Head of caudate nucleus (tissue), 42 donors: Measurements from ENCODE around the gene SLC6A20.

ENCODE experiments used
- DNase-seq, 42 donors: peaks; one replicate each; pipeline versions ENCODE4 v3.0.0 to v3.0.0-alpha.2; 2020 to 2021; ENCODE audit warnings: mixed read lengths in 7 of 42
- intact Hi-C: fragments of 100-400 bp; cut with DNase I; formaldehyde crosslinking; loops from one replicate; pipeline ENCODE4 v1.15.0; 2022

Gene SLC6A20

GRCh38 chr3:45806072-45806471 lies 9.7 kb upstream of the SLC6A20 start:
- DNase-seq: no peak
- intact Hi-C loops: no loop called here

GRCh38 chr3:45803252-45803935 lies 7.1 kb upstream of the SLC6A20 start:
- intact Hi-C loops: no loop called here
- DNase-seq: peak in 6 of 42 donors; percentile 8 to 53 (median 22)

GRCh38 chr3:45802146-45802545 lies 5.8 kb upstream of the SLC6A20 start:
- intact Hi-C loops: no loop called here

GRCh38 chr3:45800611-45801010 lies 4.3 kb upstream of the SLC6A20 start:
- no peak for DNase-seq
- intact Hi-C loops: no loop called here

More at GRCh38 chr3:45802146-45802545, 5.8 kb upstream of the SLC6A20 start:
- DNase-seq: no peak

GRCh38 chr3:45799586-45799985 lies 3.2 kb upstream of the SLC6A20 start:
- intact Hi-C loops: no loop called here
- no peak for DNase-seq

GRCh38 chr3:45798034-45798433 lies 1.7 kb upstream of the SLC6A20 start:
- intact Hi-C loops: no loop called here
- DNase-seq: no peak

- intact Hi-C loops: no loop called here
- DNase-seq: no peak
These were observed 734 bp upstream of the SLC6A20 start for GRCh38 chr3:45796902-45797637.

GRCh38 chr3:45795509-45795881 lies 841 bp downstream of the SLC6A20 start:
- intact Hi-C loops: no loop called here
- no peak for DNase-seq

GRCh38 chr3:45794660-45795059 lies 1.7 kb downstream of the SLC6A20 start:
- intact Hi-C loops: no loop called here

GRCh38 chr3:45794177-45794560 lies 2.2 kb downstream of the SLC6A20 start:
- intact Hi-C loops: no loop called here
- DNase-seq: no peak

More at GRCh38 chr3:45794660-45795059, 1.7 kb downstream of the SLC6A20 start:
- DNase-seq: no peak

GRCh38 chr3:45793482-45794176 lies 2.7 kb downstream of the SLC6A20 start:
- DNase-seq: peak in 2 of 42 donors; percentile 15 to 31
- intact Hi-C loops: no loop called here

- peak in 2 of 42 donors; percentile 13 to 33 for DNase-seq
- intact Hi-C loops: no loop called here
These were observed 3.7 kb downstream of the SLC6A20 start for GRCh38 chr3:45792516-45793172.

- intact Hi-C loops: no loop called here
These were observed 4.3 kb downstream of the SLC6A20 start for GRCh38 chr3:45792036-45792435.

GRCh38 chr3:45790596-45790995 lies 5.7 kb downstream of the SLC6A20 start:
- intact Hi-C loops: no loop called here
- peak in 2 of 42 donors; percentile 8 to 14 for DNase-seq

More at GRCh38 chr3:45792036-45792435, 4.3 kb downstream of the SLC6A20 start:
- DNase-seq: peak in 1 of 42 donors; percentile 14

GRCh38 chr3:45789235-45789812 lies 7.0 kb downstream of the SLC6A20 start:
- DNase-seq: no peak
- intact Hi-C loops: no loop called here

- intact Hi-C loops: no loop called here
- no peak for DNase-seq
These were observed 8.8 kb downstream of the SLC6A20 start for GRCh38 chr3:45787551-45787950.

GRCh38 chr3:45786801-45787495 lies 9.4 kb downstream of the SLC6A20 start:
- intact Hi-C loops: no loop called here
- peak in 3 of 42 donors; percentile 15 to 48 (median 22) for DNase-seq

- intact Hi-C loops: no loop called here
- peak in 3 of 42 donors; percentile 3 to 10 (median 7) for DNase-seq
These were observed 10.7 kb downstream of the SLC6A20 start for GRCh38 chr3:45785605-45786150.
